ENCODE results near the gene ADPRM.

- TF ChIP-seq CTCF (optimal IDR thresholded peaks at IDR 0.05 in 1 of 3, IDR thresholded peaks at IDR 0.05 in 1 of 3, conservative IDR thresholded peaks at IDR 0.05 in 1 of 3; ENCODE audit: extremely low read depth in 1 of 3, insufficient read depth in 2 of 3, low read length in 3 of 3) (no peak), EZH2 (IDR thresholded peaks at IDR 0.05; ENCODE audit: low read length) (no peak)
Measured at GRCh38 chr17:10649602-10650001, 47.8 kb upstream of the ADPRM start.
